NT2/D1 (cell line): ENCODE data around the gene RFC1.

Experiments used
- SUZ12 ChIP-seq: IDR thresholded peaks from 2 replicates; pipeline ENCODE4 v1.6.1; 2011; ENCODE audit not compliant: insufficient read length, insufficient read depth; ENCODE audit errors: extremely low read depth
- YY1 ChIP-seq: IDR thresholded peaks from 2 replicates; pipeline ENCODE4 v1.6.1; 2011; ENCODE audit not compliant: insufficient read length, insufficient read depth
- ZNF274 ChIP-seq: IDR thresholded peaks from 2 replicates; pipeline ENCODE4 v1.6.1; 2011; ENCODE audit warnings: mild to moderate bottlenecking, low read depth, low read length

- TF ChIP-seq ZNF274 (no peak), SUZ12 (no peak), YY1 (no peak)
Observed at GRCh38 chr4:39263895-39264294, 102.3 kb downstream of the RFC1 start.
